ENCODE measurements around the gene ISM1.

DNA sequence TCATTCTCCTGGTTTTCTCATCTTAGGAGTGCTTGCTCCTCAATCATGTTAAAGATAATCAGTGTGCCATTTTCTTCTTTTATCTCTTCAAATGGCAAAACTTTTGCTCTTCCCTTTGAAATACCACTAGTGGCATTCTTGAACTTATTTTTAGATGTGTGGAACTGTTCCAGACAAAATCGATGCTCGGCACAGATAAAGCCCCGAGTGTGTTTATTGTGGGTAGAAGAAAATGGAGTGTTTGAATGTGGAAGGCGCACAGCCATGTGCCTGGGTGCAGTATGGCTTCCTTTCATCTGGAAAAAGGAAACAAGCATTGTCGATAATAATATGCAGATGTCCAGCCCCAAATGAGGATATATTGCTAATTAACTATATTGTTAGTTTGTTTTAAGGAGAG, 42.4 kb downstream of the ISM1 start:
- TF ChIP-seq POLR2A (IDR thresholded peaks at IDR 0.05; ENCODE audit: low read depth) = no peak
- TF ChIP-seq, protein P1, sequence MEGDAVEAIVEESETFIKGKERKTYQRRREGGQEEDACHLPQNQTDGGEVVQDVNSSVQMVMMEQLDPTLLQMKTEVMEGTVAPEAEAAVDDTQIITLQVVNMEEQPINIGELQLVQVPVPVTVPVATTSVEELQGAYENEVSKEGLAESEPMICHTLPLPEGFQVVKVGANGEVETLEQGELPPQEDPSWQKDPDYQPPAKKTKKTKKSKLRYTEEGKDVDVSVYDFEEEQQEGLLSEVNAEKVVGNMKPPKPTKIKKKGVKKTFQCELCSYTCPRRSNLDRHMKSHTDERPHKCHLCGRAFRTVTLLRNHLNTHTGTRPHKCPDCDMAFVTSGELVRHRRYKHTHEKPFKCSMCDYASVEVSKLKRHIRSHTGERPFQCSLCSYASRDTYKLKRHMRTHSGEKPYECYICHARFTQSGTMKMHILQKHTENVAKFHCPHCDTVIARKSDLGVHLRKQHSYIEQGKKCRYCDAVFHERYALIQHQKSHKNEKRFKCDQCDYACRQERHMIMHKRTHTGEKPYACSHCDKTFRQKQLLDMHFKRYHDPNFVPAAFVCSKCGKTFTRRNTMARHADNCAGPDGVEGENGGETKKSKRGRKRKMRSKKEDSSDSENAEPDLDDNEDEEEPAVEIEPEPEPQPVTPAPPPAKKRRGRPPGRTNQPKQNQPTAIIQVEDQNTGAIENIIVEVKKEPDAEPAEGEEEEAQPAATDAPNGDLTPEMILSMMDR (IDR thresholded peaks at IDR 0.05) = no peak
- TF ChIP-seq POLR2AphosphoS5 (IDR thresholded peaks at IDR 0.05) = no peak
- no peak for TF ChIP-seq EP300 (IDR thresholded peaks at IDR 0.05)

Data from esophagus muscularis mucosa (tissue), 4 donors.